A549 treated with GW870086 at 1 μM for 4 hours (cell line): Measurements from ENCODE around the gene NTF4. TPM values are rescaled to one million over a fixed set of nuclear protein-coding genes. Genes with fewer than 3 reads are reported as not detected.

Experiments used
- total RNA-seq: library from RNA; stranded (reverse); fragments of 200-300 nt; extraction: Qiagen RNA extraction; gene quantifications from 5 replicates; pipeline ENCODE4 v1.2.3, GENCODE V29; 2022; ENCODE audit warnings: low read depth

NTF4 gene
- 0.42 to 0.61 TPM (median 0.54 TPM) in 5 replicates for total RNA-seq

GRCh38 chr19:49064768-49065611 is at the start of gene NTF4:
Gene NTF4, minus strand, starts transcription at chr19:49064818. Its CDS starts 2,821 bp downstream, at chr19:49061997.

GRCh38 chr19:49113762-49114629 is 49.4 kb upstream of the NTF4 start, which contains the start of gene LIN7B:
Gene LIN7B, plus strand, starts transcription at chr19:49114370. Its CDS starts 35 bp downstream, at chr19:49114405.

GRCh38 chr19:49085020-49085867 is 20.6 kb upstream of the NTF4 start, which contains the start of gene SNRNP70:
Gene SNRNP70, plus strand, starts transcription at chr19:49085451. Its CDS starts 964 bp downstream, at chr19:49086415.

GRCh38 chr19:49057636-49058234 is 6.9 kb downstream of the NTF4 start, which contains the start of gene CGB7:
Gene CGB7, minus strand, starts transcription at chr19:49057749. Its CDS starts 2,374 bp downstream, at chr19:49055375.

GRCh38 chr19:49049011-49049410 is 15.6 kb downstream of the NTF4 start, which contains the start of gene CGB8:
Gene CGB8, minus strand, starts transcription at chr19:49049111. Its CDS starts 372 bp downstream, at chr19:49048739.

GRCh38 chr19:49043548-49043947 is 21.1 kb downstream of the NTF4 start, which contains the start of gene CGB5:
Gene CGB5, plus strand, starts transcription at chr19:49043848. Its CDS starts 362 bp downstream, at chr19:49044210.

GRCh38 chr19:49036815-49037214 is 27.8 kb downstream of the NTF4 start, which contains the start of gene CGB1:
Gene CGB1, minus strand, starts transcription at chr19:49036895. Its CDS starts 184 bp downstream, at chr19:49036711.

GRCh38 chr19:49031642-49032301 is 32.8 kb downstream of the NTF4 start, which contains the start of gene CGB2:
Gene CGB2, plus strand, starts transcription at chr19:49031890. Its CDS starts 206 bp downstream, at chr19:49032096.

GRCh38 chr19:49024233-49024632 is 40.4 kb downstream of the NTF4 start, which contains the start of gene CGB3:
Gene CGB3, minus strand, starts transcription at chr19:49024333. Its CDS starts 362 bp downstream, at chr19:49023971.

GRCh38 chr19:49017041-49017665 is 47.5 kb downstream of the NTF4 start, which contains the start of gene LHB:
Gene LHB, minus strand, starts transcription at chr19:49017091. Its CDS starts 10 bp downstream, at chr19:49017081.

Other genes with a start within 250 kb of the NTF4 start
- 12.3 to 16.2 TPM (median 13.0 TPM) in 5 replicates for gene HSD17B14, start 228.3 kb downstream of the NTF4 start, total RNA-seq
- 1.1 to 2.2 TPM (median 1.5 TPM) in 5 replicates for gene PLEKHA4, start 196.2 kb downstream of the NTF4 start, total RNA-seq
- 84.1 to 116 TPM (median 94.2 TPM) in 5 replicates for gene PPP1R15A, start 192.4 kb downstream of the NTF4 start, total RNA-seq
- not detected in 5 replicates for gene TULP2, start 166.1 kb downstream of the NTF4 start, total RNA-seq
- 193 to 220 TPM (median 200 TPM) in 5 replicates for gene NUCB1, start 164.5 kb downstream of the NTF4 start, total RNA-seq
- 1.2 to 2.7 TPM (median 1.7 TPM) in 5 replicates for gene DHDH, start 131.1 kb downstream of the NTF4 start, total RNA-seq
- gene BAX, start 109.9 kb downstream of the NTF4 start, total RNA-seq, result 267 to 409 TPM (median 344 TPM) in 5 replicates
- 16,193 to 24,145 TPM (median 18,864 TPM) in 5 replicates for gene FTL, start 99.5 kb downstream of the NTF4 start, total RNA-seq
- gene GYS1, start 71.5 kb downstream of the NTF4 start, total RNA-seq, result 16.8 to 21.1 TPM (median 19.5 TPM) in 5 replicates
- 214 to 245 TPM (median 232 TPM) in 5 replicates for gene RUVBL2, start 70.9 kb downstream of the NTF4 start, total RNA-seq
- not detected in 5 replicates for gene LHB, start 47.7 kb downstream of the NTF4 start, total RNA-seq
- 0.38 TPM in 1 of 5 replicates, not detected in the others for gene CGB3, start 40.5 kb downstream of the NTF4 start, total RNA-seq
- 0.26 to 0.34 TPM (median 0.26 TPM) in 3 of 5 replicates, not detected in the others for gene CGB2, start 32.9 kb downstream of the NTF4 start, total RNA-seq
- gene CGB1, start 27.9 kb downstream of the NTF4 start, total RNA-seq, result 0.21 TPM in 1 of 5 replicates, not detected in the others
- 0.59 to 2.7 TPM (median 1.2 TPM) in 5 replicates for gene CGB5, start 21.0 kb downstream of the NTF4 start, total RNA-seq
- gene CGB8, start 15.7 kb downstream of the NTF4 start, total RNA-seq, result 1.9 to 3.4 TPM (median 2.0 TPM) in 5 replicates
- 0.21 to 0.97 TPM (median 0.55 TPM) in 4 of 5 replicates, not detected in the other for gene CGB7, start 7.1 kb downstream of the NTF4 start, total RNA-seq
- gene KCNA7, start 7.9 kb upstream of the NTF4 start, total RNA-seq, result not detected in 5 replicates
- gene SNRNP70, start 20.6 kb upstream of the NTF4 start, total RNA-seq, result 302 to 324 TPM (median 319 TPM) in 5 replicates
- gene LIN7B, start 49.6 kb upstream of the NTF4 start, total RNA-seq, result 5.7 to 7.1 TPM (median 6.7 TPM) in 5 replicates
- gene C19orf73, start 54.3 kb upstream of the NTF4 start, total RNA-seq, result 1.5 to 2.5 TPM (median 1.6 TPM) in 5 replicates
- 4.5 to 8.8 TPM (median 8.1 TPM) in 5 replicates for gene PPFIA3, start 54.7 kb upstream of the NTF4 start, total RNA-seq
- gene HRC, start 90.6 kb upstream of the NTF4 start, total RNA-seq, result 0.06 TPM in 2 of 5 replicates, not detected in the others
- gene TRPM4, start 93.0 kb upstream of the NTF4 start, total RNA-seq, result 6.9 to 10.2 TPM (median 8.4 TPM) in 5 replicates